GM12878 (cell line): ENCODE measurements around the gene BPGM. TPM values are rescaled to one million over a fixed set of nuclear protein-coding genes. Genes with fewer than 3 reads are reported as not detected.
A peak's percentile ranks its signal among the peaks of the same experiment; 100 is the strongest.

Experiments
- ATAC-seq: fragments of 200-7000 bp; cut with Tn5 transposase; 3 replicates; pipeline ENCODE4 v1.9.1; 2020; ENCODE audit warnings: mild to moderate bottlenecking, moderate library complexity
- BruUV-seq: library from RNA; stranded (reverse); fragments of 400-500 nt; replicated peaks from 2 replicates; lab custom pipeline; 2021; lab: Mats Ljungman, UMichigan
- CTCF ChIA-PET: fragments of 300-600 bp; sonication (Branson Sonifier 250); formaldehyde crosslinking; extraction: SDS; loops from one replicate; lab custom pipeline; 2021; ENCODE audit warnings: inconsistent platforms; lab: Yijun Ruan, JAX
- POLR2A ChIA-PET: fragments of 350-600 bp; formaldehyde crosslinking; extraction: SDS; loops from one replicate; lab custom pipeline; 2021; ENCODE audit warnings: inconsistent platforms; lab: Charles Lee
- RAD21 ChIA-PET: fragments of 300-600 bp; sonication (Branson Sonifier 250); formaldehyde crosslinking; loops from one replicate; lab custom pipeline; 2023; ENCODE audit warnings: antibody characterized with exemption; ENCODE audit not compliant: unreplicated experiment; lab: Charles Lee
- SMC1A ChIA-PET: fragments of 300-600 bp; sonication (Branson Sonifier 250); formaldehyde crosslinking; loops from one replicate; lab custom pipeline; 2023; ENCODE audit not compliant: unreplicated experiment, uncharacterized antibody; lab: Charles Lee
- DNase-seq: peaks from one replicate; pipeline ENCODE4 v3.0.0-alpha.2; 2011; ENCODE audit warnings: low read depth, low spot score
- FAIRE-seq: peaks from 3 replicates; lab custom pipeline; 2011; peaks lifted over from hg19 to GRCh38; lab: Jason Lieb, UNC
- H2AFZ ChIP-seq: 2 replicates; pipeline ENCODE4 v1.6.0; 2011; ENCODE audit warnings: low read depth, low read length, control low read depth; ENCODE audit not compliant: control insufficient read depth
- H3K27ac ChIP-seq: 2 replicates; pipeline ENCODE4 v1.5.1; 2011; ENCODE audit warnings: control low read depth; ENCODE audit not compliant: control insufficient read depth, insufficient read depth
- H3K27me3 ChIP-seq, 2 experiments: replicated peaks in 1 of 2; 2 replicates each; pipeline versions ENCODE4 v1.6.0 to v1.6.1; 2011; ENCODE audit warnings: low read length in 1 of 2; ENCODE audit not compliant: control insufficient read depth in 2 of 2, insufficient read depth in 2 of 2
- H3K36me3 ChIP-seq, 2 experiments: 2 replicates each; pipeline ENCODE4 v1.5.1; 2011; ENCODE audit warnings: low read length in 1 of 2; ENCODE audit not compliant: control insufficient read depth in 2 of 2, insufficient read depth in 2 of 2
- H3K4me1 ChIP-seq: 2 replicates; pipeline ENCODE4 v1.6.1; 2011; ENCODE audit warnings: mild to moderate bottlenecking, low read length, moderate library complexity, mixed read lengths; ENCODE audit not compliant: control insufficient read depth, insufficient read depth
- H3K4me2 ChIP-seq: 2 replicates; pipeline ENCODE4 v1.6.0; 2011; ENCODE audit warnings: control low read depth; ENCODE audit not compliant: control insufficient read depth, insufficient read depth
- H3K4me3 ChIP-seq: fragments of 200-600 bp; sonication (generic); 2 replicates; pipeline ENCODE4 v1.5.1; 2016
- H3K79me2 ChIP-seq: 2 replicates; pipeline ENCODE4 v1.6.0; 2011; ENCODE audit warnings: low read length; ENCODE audit not compliant: control insufficient read depth, insufficient read depth
- H3K9ac ChIP-seq: 2 replicates; pipeline ENCODE4 v1.8.0; 2011; ENCODE audit warnings: low read length, control low read depth, mixed read lengths; ENCODE audit not compliant: control insufficient read depth, insufficient read depth
- H3K9me3 ChIP-seq: replicated peaks from 3 replicates; pipeline ENCODE4 v1.5.1; 2011; ENCODE audit warnings: mild to moderate bottlenecking, low read length; ENCODE audit not compliant: control insufficient read depth, insufficient read depth
- H4K20me1 ChIP-seq: 2 replicates; pipeline ENCODE4 v1.6.0; 2011; ENCODE audit not compliant: control insufficient read depth, insufficient read depth
- NBN ChIP-seq: fragments of 450-650 bp; IDR thresholded peaks from 2 replicates; pipeline ENCODE4 v1.6.1; 2016
- NRF1 ChIP-seq: conservative IDR thresholded peaks from 2 replicates; pipeline ENCODE4 v1.6.1; 2011; ENCODE audit warnings: mild to moderate bottlenecking, low read depth, low read length, improper control_type of control experiment
- PAX8 ChIP-seq: fragments of 450-650 bp; IDR thresholded peaks from 2 replicates; pipeline ENCODE4 v1.6.1; 2017; ENCODE audit warnings: mild to moderate bottlenecking, moderate library complexity
- PML ChIP-seq: IDR thresholded peaks from 2 replicates; pipeline ENCODE4 v1.6.1; 2012; ENCODE audit warnings: low read length, inconsistent platforms
- ZNF207 ChIP-seq: fragments of 450-650 bp; IDR thresholded peaks from 2 replicates; pipeline ENCODE4 v1.6.1; 2014; ENCODE audit warnings: antibody characterized with exemption, mild to moderate bottlenecking, borderline replicate concordance
- ZNF384 ChIP-seq: IDR thresholded peaks from 2 replicates; pipeline ENCODE4 v1.6.1; 2012; ENCODE audit warnings: low read depth, mild to moderate bottlenecking, low read length, improper control_type of control experiment, borderline replicate concordance
- WGBS: methylation state at CpG from one replicate; pipeline ENCODE4 v1.1.6; 2016; ENCODE audit warnings: low lambda C conversion rate; ENCODE audit not compliant: insufficient replicate concordance, insufficient coverage; ENCODE audit errors: missing lambda C conversion rate; 5-methylcytosine and 5-hydroxymethylcytosine counted together
- in situ Hi-C: fragments of 300-500 bp; cut with MboI; formaldehyde crosslinking; loops from 9 replicates; pipeline ENCODE4 v1.14.3; 2018; ENCODE audit warnings: mixed read lengths
- intact Hi-C: fragments of 100-400 bp; cut with micrococcal nuclease; formaldehyde crosslinking; loops from one replicate; pipeline ENCODE4 v1.14.2; 2022; ENCODE audit not compliant: unreplicated experiment
- polyA plus RNA-seq, 11 experiments: library from polyadenylated mRNA; depleted of rRNA in 4 of 11; unstranded in 6 of 11; stranded (reverse) in 5 of 11; fragments of >200 nt; fragmentation: Nextera tagmentation in 4 of 11; fragmentation: Illumina TruSeq in 1 of 11; extraction: Ambion mirVana in 4 of 11; extraction: Trizol in 1 of 11; gene quantifications; 1 replicate in 1 of 11; 2 replicates in 10 of 11; pipeline versions ENCODE4 v1.2.1 to v1.2.3, GENCODE V29; 2011 to 2016; ENCODE audit warnings: inconsistent platforms in 2 of 11, missing spikeins in 2 of 11, low read depth in 1 of 11
- total RNA-seq, 4 experiments: library from RNA; depleted of rRNA in 3 of 4; stranded (reverse); fragments of >200 nt in 3 of 4; fragmentation: Illumina TruSeq in 1 of 4; extraction: Trizol in 1 of 4; gene quantifications; 2 replicates each; pipeline versions ENCODE4 v1.2.1 to v1.2.3, GENCODE V29; 2013 to 2021
- TF ChIP-seq, protein P1 (sequence below): IDR thresholded peaks from 2 replicates; pipeline ENCODE4 v1.6.1; 2012; ENCODE audit warnings: improper control_type of control experiment, low read depth, low read length; ENCODE audit not compliant: insufficient replicate concordance
- TF ChIP-seq, protein P2 (sequence below): IDR thresholded peaks from 2 replicates; pipeline ENCODE4 v1.6.1; 2012; ENCODE audit warnings: low read length, inconsistent platforms
- TF ChIP-seq, protein P3 (sequence below): fragments of 450-650 bp; IDR thresholded peaks from 2 replicates; pipeline ENCODE4 v1.6.1; 2016; ENCODE audit warnings: mild to moderate bottlenecking

BPGM gene
- total and polyA plus RNA-seq, 10 of the 15 experiments (the other 5 are each of a cell fraction or from before 2014, with no cell fraction given) = 9.0 to 20.1 (median 15.2) TPM

DNA sequence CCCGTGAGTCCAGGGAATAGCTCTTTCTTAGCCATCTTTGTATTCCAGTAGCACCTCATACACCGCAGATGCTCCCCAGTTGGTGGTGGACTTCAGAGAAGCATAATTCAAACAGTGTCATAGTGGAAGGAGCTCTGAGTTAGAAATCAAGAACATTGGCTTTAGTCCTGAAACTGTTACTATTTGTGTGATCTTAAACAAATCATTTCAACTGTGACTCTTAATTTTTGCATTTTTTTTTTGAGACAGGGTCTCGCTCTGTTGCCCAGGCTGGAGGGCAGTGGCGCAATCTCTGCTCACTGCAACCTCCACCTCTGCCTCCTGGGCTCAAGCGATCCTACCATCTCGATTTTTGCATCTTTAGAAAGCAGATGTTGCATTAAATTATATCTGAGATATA is 1.8 kb downstream of the BPGM start (continued):
- TF ChIP-seq, protein P1, sequence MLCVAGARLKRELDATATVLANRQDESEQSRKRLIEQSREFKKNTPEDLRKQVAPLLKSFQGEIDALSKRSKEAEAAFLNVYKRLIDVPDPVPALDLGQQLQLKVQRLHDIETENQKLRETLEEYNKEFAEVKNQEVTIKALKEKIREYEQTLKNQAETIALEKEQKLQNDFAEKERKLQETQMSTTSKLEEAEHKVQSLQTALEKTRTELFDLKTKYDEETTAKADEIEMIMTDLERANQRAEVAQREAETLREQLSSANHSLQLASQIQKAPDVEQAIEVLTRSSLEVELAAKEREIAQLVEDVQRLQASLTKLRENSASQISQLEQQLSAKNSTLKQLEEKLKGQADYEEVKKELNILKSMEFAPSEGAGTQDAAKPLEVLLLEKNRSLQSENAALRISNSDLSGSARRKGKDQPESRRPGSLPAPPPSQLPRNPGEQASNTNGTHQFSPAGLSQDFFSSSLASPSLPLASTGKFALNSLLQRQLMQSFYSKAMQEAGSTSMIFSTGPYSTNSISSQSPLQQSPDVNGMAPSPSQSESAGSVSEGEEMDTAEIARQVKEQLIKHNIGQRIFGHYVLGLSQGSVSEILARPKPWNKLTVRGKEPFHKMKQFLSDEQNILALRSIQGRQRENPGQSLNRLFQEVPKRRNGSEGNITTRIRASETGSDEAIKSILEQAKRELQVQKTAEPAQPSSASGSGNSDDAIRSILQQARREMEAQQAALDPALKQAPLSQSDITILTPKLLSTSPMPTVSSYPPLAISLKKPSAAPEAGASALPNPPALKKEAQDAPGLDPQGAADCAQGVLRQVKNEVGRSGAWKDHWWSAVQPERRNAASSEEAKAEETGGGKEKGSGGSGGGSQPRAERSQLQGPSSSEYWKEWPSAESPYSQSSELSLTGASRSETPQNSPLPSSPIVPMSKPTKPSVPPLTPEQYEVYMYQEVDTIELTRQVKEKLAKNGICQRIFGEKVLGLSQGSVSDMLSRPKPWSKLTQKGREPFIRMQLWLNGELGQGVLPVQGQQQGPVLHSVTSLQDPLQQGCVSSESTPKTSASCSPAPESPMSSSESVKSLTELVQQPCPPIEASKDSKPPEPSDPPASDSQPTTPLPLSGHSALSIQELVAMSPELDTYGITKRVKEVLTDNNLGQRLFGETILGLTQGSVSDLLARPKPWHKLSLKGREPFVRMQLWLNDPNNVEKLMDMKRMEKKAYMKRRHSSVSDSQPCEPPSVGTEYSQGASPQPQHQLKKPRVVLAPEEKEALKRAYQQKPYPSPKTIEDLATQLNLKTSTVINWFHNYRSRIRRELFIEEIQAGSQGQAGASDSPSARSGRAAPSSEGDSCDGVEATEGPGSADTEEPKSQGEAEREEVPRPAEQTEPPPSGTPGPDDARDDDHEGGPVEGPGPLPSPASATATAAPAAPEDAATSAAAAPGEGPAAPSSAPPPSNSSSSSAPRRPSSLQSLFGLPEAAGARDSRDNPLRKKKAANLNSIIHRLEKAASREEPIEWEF = no peak
- TF ChIP-seq NBN (no peak), PAX8 (no peak), PML (no peak)

DNA sequence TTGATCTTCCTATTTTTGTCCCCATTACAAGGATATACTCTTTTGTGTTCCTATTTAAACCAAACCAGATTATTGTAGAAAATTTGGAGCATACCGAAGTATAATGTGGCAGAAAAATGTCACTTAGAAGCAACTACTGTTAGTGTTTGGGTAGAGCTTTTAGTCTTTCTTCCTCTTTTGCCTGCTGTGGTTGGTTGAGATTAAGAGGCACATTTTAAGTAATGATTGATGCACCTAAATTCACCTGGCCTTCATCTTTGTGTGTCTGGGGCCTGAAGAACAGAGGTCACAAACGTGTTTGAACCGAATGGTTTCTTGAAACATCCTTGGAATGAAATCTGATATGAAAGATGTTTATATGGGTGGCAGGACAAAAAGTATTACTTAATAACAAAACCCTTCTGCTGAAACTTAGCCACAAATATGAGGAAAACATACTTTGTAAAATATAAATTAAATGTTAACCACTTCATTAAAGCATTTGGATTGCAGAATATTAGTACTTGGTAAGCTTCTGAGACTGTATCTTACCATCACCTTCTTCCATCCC is 2.6 kb downstream of the BPGM start:
- H2AFZ ChIP-seq = no peak overlapping the region
- in situ Hi-C loops (loop anchor here (10.0 kb wide), 1 partner anchor 516 kb away; no protein-coding TSS in a partner anchor), intact Hi-C loops (loop anchor here (5.0 kb wide), 1 partner anchor 523 kb away; the partner anchor contains the start of gene CYREN)
- H3K36me3 ChIP-seq = no peaks in the 10 kb centered on the region
- H3K9ac ChIP-seq = no peak overlapping the region
- SMC1A ChIA-PET = interaction anchor here (1.0 to 7.5 kb wide), 5 partner anchors 9 to 294 kb away, joined by 3 to 124 read pairs (median 6); no protein-coding TSS in a partner anchor
- TF ChIP-seq ZNF207 = no peak
- no peak for TF ChIP-seq NRF1
- TF ChIP-seq, protein P2, sequence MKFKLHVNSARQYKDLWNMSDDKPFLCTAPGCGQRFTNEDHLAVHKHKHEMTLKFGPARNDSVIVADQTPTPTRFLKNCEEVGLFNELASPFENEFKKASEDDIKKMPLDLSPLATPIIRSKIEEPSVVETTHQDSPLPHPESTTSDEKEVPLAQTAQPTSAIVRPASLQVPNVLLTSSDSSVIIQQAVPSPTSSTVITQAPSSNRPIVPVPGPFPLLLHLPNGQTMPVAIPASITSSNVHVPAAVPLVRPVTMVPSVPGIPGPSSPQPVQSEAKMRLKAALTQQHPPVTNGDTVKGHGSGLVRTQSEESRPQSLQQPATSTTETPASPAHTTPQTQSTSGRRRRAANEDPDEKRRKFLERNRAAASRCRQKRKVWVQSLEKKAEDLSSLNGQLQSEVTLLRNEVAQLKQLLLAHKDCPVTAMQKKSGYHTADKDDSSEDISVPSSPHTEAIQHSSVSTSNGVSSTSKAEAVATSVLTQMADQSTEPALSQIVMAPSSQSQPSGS = no peak
- TF ChIP-seq, protein P3, sequence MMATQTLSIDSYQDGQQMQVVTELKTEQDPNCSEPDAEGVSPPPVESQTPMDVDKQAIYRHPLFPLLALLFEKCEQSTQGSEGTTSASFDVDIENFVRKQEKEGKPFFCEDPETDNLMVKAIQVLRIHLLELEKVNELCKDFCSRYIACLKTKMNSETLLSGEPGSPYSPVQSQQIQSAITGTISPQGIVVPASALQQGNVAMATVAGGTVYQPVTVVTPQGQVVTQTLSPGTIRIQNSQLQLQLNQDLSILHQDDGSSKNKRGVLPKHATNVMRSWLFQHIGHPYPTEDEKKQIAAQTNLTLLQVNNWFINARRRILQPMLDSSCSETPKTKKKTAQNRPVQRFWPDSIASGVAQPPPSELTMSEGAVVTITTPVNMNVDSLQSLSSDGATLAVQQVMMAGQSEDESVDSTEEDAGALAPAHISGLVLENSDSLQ = peak; percentile 59; the same call in 1 of the 2 replicates
- no peak for TF ChIP-seq ZNF384
- POLR2A ChIA-PET = interaction anchor here (0.6 to 6.3 kb wide), 4 partner anchors 10 to 522 kb away, joined by 3 to 78 read pairs (median 8); no protein-coding TSS in a partner anchor
- CTCF ChIA-PET = interaction anchor here (1.3 to 7.0 kb wide), 3 partner anchors 16 to 560 kb away, joined by 3 to 107 read pairs (median 9); no protein-coding TSS in a partner anchor
- 98% methylated on average over 3 of the region's 3 CpGs for WGBS
- no peaks in the 10 kb centered on the region for H3K9me3 ChIP-seq
- no peaks in the 10 kb centered on the region for H4K20me1 ChIP-seq
- no peak for FAIRE-seq
- H3K4me2 ChIP-seq = peak overlapping the region; percentile 69
- H3K4me1 ChIP-seq = 0 out of 2 replicates have a peak, but pooled peaks cover 3% of the 10 kb centered on the region
- RAD21 ChIA-PET = interaction anchor here (1.4 to 6.2 kb wide), 3 partner anchors 10 to 294 kb away, joined by 3 to 81 read pairs (median 6); no protein-coding TSS in a partner anchor
- no peak for ATAC-seq
- DNase-seq = no peak
- peaks cover 3% of the 10 kb centered on the region for H3K79me2 ChIP-seq
- no peaks in the 10 kb centered on the region for H3K27me3 ChIP-seq
- no TSS peak for BruUV-seq
- no peak overlapping the region for H3K4me3 ChIP-seq
- no peak overlapping the region for H3K27ac ChIP-seq
